Breast epithelium (tissue), 3 donors: ENCODE results near the gene RB1.

Source experiments
- POLR2AphosphoS5 ChIP-seq, 3 donors: sonication (generic); formaldehyde crosslinking; IDR thresholded peaks; one replicate each; pipeline ENCODE4 v1.6.1; 2017; ENCODE audit warnings: antibody characterized with exemption in 3 of 3
- TF ChIP-seq, protein P1 (sequence below), 3 donors: fragments of 450-650 bp; IDR thresholded peaks; one replicate each; pipeline ENCODE4 v1.5.1; 2016 to 2017; ENCODE audit warnings: antibody characterized with exemption in 3 of 3, mild to moderate bottlenecking in 3 of 3, moderate library complexity in 3 of 3

DNA sequence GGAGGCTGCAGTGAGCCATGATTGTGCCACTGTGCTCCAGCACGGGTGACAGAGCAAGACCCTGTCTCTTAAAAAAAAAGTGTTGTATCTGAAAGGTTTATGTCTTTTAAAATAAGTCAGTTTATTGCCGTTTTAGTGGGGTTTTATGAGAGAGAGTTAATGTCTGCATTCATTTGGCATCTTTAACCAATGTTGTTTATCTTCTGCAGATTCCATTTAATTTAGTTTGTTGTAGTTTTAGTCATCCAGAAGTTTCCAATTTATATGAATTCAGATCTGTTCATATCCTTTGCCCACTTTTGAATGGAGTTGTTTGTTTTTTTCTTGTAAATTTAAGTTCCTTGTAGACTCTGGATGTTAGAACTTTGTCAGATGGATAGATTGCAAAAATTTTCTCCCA, 146.1 kb downstream of the RB1 start:
- no peak for TF ChIP-seq POLR2AphosphoS5 (IDR thresholded peaks at IDR 0.05)
- TF ChIP-seq, protein P1, sequence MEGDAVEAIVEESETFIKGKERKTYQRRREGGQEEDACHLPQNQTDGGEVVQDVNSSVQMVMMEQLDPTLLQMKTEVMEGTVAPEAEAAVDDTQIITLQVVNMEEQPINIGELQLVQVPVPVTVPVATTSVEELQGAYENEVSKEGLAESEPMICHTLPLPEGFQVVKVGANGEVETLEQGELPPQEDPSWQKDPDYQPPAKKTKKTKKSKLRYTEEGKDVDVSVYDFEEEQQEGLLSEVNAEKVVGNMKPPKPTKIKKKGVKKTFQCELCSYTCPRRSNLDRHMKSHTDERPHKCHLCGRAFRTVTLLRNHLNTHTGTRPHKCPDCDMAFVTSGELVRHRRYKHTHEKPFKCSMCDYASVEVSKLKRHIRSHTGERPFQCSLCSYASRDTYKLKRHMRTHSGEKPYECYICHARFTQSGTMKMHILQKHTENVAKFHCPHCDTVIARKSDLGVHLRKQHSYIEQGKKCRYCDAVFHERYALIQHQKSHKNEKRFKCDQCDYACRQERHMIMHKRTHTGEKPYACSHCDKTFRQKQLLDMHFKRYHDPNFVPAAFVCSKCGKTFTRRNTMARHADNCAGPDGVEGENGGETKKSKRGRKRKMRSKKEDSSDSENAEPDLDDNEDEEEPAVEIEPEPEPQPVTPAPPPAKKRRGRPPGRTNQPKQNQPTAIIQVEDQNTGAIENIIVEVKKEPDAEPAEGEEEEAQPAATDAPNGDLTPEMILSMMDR (IDR thresholded peaks at IDR 0.05): no peak
